NK-92 treated with Interleukin-12 subunit alpha and Interleukin-12 subunit beta, amount 100 ng/mL, for 24 hours (cell line): ENCODE data around the gene LDLRAP1.

Source experiments
- DNase-seq: peaks from one replicate; lab custom pipeline; 2025; lab: John Stamatoyannopoulos, UW

Gene LDLRAP1

DNA sequence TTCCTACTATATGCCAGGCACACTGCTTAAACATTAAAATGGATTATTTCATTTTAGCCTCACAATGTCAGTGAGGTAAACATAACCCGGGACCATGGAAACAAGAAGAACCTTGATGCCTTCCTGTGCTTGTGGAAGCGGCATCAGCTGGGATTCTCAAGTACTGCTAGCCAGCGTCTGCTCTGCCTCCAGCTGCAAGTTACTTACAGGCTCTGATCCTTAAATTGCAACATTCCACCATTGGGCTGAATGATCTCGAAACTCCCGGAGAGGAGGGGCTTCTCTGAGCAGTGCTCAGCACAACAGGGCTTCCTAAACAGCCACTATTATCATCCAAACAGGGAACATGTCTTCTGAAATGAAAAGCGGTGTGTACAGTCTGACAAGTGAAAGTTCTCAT is 66.5 kb downstream of the LDLRAP1 start:
- no peak for DNase-seq

DNA sequence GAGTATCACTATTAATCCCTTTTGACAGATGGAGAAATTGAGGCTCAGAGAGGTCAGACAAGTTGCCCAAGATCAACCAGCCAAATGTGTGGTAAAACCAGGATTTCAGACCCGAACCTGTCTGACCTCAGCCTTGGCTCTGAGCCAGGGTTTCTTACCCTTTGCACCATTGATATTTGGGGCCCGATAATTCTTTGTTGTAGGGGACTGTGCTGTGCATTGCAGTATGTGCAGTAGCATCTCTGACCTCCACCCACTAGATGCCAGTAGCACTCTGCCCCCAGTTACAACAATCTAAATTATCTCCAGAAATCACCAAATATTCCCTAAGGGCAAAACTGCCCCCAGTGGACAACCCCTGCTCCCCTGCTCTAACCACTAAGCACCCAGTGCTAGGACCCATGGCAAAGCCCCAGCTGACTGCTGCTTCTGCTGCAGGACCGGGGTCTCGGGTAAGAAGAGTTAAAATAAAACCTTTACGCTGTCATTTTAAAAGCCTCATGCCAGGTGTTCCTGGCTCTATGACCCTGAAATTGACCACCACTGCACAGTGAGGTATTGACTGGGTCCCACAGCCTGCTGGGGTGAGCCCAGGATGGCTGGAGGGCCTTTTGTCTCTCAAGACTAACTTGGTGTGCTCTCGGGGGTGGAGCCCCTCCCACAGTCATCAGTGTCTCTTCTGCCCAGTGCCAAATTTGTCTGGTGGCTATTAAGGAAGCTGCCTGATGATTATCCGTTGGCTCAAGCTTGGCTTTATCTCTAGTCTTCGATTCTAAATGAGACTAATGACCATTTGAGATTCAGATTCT is 67.6 kb downstream of the LDLRAP1 start:
- no peak for DNase-seq

DNA sequence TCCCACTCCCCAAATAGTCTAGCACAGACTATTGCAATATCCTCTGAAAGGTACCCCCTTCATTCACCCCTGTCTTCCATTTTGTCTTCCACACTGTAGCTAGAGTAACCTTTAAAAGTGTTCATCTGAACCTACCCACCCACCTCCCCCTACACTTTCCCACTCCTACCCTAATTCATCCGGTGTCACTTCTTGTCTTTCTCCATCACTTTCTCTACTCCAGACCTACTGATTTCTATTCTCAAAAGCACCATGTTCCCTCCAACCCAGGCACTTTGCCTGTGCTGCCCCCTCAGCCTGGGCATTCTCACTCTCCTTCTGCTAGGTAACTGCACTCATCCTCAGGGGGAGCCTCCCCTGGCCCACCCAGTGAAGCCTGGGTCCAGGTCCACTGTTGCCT is 68.4 kb downstream of the LDLRAP1 start:
- DNase-seq = no peak

DNA sequence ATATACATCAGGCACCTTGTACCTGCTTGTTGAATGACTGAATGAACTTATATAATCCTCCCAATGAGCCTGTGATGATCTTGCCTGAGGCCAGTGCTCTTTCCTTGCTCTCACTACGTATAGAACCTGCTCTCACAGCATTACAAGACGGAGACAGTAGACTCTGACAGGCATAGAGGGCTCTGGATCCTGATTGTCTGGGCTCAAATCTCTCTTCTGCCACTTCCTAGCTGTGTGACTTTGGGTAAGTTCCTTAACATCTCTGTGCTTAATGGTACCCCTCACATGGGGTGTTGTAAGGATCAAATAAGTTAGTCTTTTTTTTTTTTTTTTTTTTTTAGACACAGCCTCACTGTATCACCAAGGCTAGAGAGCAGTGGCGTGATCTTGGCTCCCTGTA is 69.0 kb downstream of the LDLRAP1 start:
- DNase-seq = no peak

DNA sequence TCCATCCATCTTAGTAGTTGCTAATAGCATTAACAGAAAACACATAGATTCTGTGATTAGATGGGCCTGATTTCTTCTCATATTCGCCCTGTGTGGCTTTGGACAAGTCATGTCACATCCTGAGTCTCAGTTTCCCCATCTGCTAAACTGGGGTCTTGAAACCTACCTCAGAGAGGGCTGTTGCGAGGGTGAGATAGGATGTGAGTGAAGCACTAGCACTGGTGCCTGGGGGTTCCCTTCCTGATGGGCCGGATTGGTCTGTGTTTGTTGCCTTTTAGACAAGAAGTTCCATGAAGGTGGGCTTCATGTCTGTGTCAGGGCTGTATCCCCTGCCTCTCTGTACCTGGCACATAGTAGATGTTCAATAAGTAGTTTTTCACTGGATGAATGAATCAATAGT is 69.7 kb downstream of the LDLRAP1 start:
- DNase-seq = no peak

DNA sequence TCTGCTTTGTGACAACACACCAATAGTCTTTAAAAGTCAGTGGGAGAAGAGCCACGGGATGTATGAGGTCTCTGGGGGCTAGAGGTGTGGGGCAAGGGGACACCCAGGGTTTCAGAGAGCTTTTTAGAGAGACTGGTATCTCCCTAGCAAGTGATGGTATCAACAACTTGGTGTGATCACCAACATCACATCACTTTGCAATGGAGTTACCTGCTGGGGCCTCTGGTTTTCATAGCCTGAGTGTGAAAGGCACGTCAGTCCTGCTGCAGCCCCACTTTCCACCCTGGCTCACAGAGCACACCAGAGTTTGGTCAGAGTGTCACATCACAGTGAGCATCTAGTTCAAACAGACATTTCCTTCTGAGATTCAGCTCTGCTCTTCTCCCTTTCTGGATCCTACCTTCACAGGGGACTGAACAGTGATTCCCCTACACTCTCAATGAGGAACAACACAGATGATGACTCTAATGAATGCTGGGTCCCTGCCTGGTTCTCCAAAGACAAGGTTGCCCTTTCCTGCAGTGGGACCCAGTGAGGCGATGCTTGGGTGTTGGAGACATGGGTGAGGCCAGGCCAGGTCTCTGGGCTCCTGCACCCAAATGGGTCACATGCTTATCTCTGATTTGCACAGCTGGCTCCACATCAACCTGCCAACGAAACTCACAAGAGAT is 71.2 kb downstream of the LDLRAP1 start:
- peak; percentile 17 for DNase-seq

DNA sequence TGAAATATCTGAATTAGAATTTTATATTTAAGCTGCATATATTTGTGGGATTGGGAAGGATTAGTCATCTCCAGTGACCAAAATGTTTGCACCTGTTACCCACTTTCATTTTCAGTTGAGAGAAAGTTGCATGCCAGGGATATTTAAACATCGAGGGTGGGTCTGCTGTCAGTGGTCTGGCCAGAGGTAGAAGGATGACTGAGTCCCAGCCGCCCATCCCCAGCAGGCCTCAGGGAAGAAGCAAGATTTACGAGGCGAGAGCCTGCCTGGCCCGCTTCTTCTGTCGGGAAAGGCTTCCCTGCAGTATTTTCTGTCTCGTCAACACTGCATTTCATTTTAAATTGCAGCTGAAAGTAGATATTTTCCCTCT is 71.8 kb downstream of the LDLRAP1 start:
- DNase-seq = no peak

DNA sequence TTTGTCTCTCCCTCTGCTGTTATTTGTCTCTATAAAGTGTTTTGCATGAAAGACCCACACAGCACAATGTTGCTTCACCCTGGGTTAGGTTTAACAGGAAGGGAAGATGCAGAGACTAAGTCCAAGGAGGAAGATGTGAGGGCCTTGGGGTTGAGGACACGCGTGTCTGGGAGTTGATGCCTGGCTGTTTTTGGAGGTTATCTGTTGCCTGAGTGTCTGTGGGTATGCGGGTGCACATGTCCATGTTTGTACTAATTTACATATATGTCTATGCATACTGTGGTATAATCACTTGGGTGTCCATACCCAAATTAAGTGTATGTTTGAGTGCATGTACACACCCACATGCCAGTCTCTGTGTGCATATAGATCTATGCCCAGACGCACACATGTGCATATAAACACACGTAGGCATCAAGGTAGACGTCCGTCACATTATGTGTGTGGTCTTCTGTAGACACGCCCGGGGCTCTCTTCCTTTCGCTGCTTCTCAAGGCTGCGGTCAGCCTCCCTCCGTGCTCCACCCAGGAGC is 72.2 kb downstream of the LDLRAP1 start:
- DNase-seq = peak; percentile 25

DNA sequence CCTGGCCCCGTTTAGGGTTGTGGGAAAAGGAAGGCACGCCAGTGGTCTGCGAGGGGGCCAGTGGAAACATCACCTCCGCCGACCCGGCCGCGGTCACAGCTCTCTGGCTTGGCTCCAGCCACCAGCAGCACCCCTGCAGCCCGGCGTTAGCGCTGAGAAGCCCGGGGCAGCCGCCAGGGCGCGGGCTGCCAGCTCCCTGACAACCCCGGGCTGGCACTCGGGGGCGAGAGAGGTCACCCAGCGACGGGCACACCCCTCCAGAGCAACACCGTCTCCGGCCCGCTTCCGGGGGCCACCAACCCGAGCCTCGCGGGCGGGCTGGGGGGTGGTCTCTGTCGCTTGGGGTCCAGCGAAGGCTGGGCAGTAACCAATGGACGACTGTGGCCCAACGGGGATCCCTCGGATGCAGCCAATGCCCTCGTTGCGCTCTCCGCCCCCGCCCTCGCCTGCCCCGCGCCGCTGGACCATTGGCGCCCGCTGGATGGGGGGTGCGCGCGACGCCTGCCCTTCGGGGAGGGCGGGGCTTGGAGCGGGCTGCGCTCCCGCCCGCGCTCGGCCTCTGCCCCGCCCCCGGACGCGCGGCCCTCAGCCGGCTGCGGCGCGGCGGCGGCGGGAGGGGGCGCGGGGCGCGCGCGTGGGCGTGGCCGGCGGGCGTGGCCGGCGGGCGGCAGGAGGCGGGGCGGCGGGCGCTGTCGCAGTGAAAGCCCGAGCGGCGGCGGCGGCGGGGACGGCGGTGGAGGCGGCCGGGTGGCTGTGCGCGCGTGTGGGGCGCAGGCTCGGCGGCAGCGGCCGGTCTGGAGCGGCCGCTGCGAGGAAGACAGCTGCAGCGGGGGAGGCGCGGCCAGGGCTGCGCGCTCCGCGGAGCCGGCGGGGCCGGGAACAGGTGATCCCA is 72.9 kb downstream of the LDLRAP1 start, which contains the start of gene MAN1C1:
TSS of gene MAN1C1 (plus strand) at position 697 of the 892 bp plus-strand sequence. CDS start 1,007 bp downstream, outside the sequence.
- DNase-seq = peak; percentile 69

DNA sequence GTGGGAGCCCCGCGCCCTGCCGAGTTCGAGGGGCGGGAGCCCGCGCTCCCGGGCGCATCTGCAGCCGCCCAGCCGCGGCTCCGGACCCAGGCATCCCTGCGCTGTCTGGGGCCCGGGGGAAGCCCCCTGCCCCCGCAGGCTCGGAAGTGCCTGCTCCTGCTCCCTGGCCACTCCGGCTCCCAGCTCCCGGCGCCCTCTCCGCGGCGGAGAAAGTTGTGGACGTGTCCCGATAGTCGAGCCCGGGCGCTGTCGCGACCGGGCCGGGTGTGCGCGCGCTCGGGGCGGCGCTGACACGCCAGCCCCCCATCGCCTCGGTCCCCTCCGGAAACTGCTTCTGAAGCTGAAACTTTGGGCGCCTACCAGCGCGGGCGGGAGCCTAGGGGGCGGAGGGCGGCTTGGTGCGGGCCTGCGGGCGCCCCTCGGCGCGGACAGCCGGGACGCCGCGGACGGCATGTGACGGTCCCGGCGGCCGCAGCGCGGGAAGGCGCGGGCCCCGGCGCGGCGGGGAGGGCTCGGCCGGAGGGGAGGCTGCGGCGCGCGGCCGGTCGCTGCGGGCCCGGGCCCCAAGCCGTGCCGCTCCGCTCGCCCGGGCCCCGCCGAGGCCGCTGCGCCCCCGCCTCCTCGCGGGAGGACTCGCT is 73.7 kb downstream of the LDLRAP1 start:
- no peak for DNase-seq

DNA sequence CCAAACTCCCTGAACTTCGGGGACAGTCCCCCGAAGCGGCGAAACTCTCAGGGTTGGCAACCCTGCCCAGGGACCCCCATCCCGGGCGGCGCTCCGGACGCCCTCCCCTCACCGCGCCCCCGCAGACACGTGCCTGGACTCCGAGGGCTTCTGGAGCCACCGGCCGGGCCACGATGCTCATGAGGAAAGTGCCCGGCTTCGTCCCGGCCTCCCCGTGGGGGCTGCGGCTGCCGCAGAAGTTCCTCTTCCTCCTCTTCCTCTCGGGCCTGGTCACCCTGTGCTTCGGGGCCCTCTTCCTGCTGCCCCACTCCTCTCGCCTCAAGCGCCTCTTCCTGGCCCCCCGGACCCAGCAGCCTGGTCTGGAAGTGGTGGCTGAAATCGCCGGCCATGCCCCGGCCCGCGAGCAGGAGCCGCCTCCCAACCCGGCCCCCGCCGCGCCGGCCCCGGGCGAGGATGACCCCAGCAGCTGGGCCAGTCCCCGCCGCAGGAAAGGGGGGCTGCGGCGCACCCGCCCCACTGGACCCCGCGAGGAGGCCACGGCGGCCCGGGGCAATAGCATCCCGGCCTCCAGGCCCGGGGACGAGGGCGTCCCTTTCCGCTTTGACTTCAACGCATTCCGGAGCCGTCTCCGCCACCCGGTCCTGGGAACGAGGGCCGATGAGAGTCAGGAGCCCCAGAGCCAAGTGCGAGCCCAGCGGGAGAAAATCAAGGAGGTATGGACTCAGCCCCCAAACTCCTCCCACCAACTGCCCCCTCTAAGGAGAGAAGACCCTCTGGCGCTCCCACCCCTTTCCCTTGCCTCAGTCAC is 74.4 kb downstream of the LDLRAP1 start:
- DNase-seq = no peak

DNA sequence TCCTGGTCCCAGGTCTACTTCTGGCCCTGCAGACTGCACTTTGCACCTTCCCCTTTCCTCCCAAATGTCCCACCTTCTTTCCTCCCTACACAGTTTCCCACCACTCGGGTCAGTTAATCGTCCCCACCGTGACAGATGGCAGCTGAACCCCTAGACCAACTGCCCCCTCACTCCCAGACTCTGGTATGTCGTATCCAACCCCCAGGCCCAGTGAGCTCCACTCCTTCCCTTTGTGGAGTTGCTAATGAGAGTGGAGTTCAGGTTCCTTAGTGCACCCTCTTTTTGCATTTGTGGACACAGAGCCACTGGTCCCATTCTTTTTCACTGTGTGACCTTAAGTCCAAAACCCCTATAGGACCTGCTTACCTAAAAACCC is 75.0 kb downstream of the LDLRAP1 start:
- no peak for DNase-seq
